ENCODE results near the gene TNFRSF8.

GRCh38 chr1:12123172-12123571, 60.1 kb downstream of the TNFRSF8 start:
- no peak for TF ChIP-seq CTCF (IDR thresholded peaks at IDR 0.05)
- no peak for TF ChIP-seq POLR2A (IDR thresholded peaks at IDR 0.05)
